DOHH2 (cell line): Measurements from ENCODE around the gene CCDC7.
"Not testable (repeated sequence)": the region's sequence is repeated elsewhere in the genome, so short reads cannot be mapped to it uniquely, and the experiment has no call there.

ENCODE experiments used
- H3F3A ChIP-seq: fragments of 200-600 bp; sonication (generic), shearing (Covaris generic); 2 replicates; pipeline ENCODE4 v1.6.0; 2016; ENCODE audit warnings: antibody characterized with exemption, mild to moderate bottlenecking; ENCODE audit not compliant: control insufficient read depth, insufficient read depth
- H3K27ac ChIP-seq: fragments of 200-600 bp; sonication (generic); 2 replicates; pipeline ENCODE4 v1.5.1; 2014; ENCODE audit warnings: low read depth, mild to moderate bottlenecking, low read length, moderate library complexity
- H3K27me3 ChIP-seq: fragments of 200-600 bp; sonication (generic); 2 replicates; pipeline ENCODE4 v1.6.1; 2014; ENCODE audit warnings: mild to moderate bottlenecking, low read length, mixed read lengths; ENCODE audit not compliant: control insufficient read depth
- H3K36me3 ChIP-seq: fragments of 200-600 bp; sonication (generic); 2 replicates; pipeline ENCODE4 v1.6.1; 2014; ENCODE audit warnings: mild to moderate bottlenecking, low read length, moderate library complexity, mixed read lengths; ENCODE audit not compliant: control insufficient read depth
- H3K4me1 ChIP-seq: fragments of 200-600 bp; sonication (generic); 2 replicates; pipeline ENCODE4 v1.6.1; 2014; ENCODE audit warnings: mild to moderate bottlenecking, low read length, mixed read lengths; ENCODE audit not compliant: control insufficient read depth
- H3K4me2 ChIP-seq: fragments of 200-600 bp; sonication (generic); 2 replicates; pipeline ENCODE4 v1.6.0; 2014; ENCODE audit warnings: mild to moderate bottlenecking, low read length, moderate library complexity
- H3K4me3 ChIP-seq: fragments of 200-600 bp; sonication (generic); 2 replicates; pipeline ENCODE4 v1.5.1; 2014; ENCODE audit warnings: mild to moderate bottlenecking, low read length, mixed read lengths
- H3K79me2 ChIP-seq: fragments of 200-600 bp; sonication (generic); 2 replicates; pipeline ENCODE4 v1.6.1; 2014; ENCODE audit warnings: mild to moderate bottlenecking, low read length, mixed read lengths; ENCODE audit not compliant: control insufficient read depth
- H3K9me2 ChIP-seq: fragments of 200-600 bp; sonication (generic); replicated peaks from 2 replicates; pipeline ENCODE4 v1.6.1; 2014; ENCODE audit warnings: mild to moderate bottlenecking, low read length, mixed read lengths; ENCODE audit not compliant: control insufficient read depth
- H3K9me3 ChIP-seq: fragments of 200-600 bp; sonication (generic); 2 replicates; pipeline ENCODE4 v1.6.1; 2014; ENCODE audit warnings: antibody characterized with exemption, low read length, mixed read lengths; ENCODE audit not compliant: control insufficient read depth, insufficient read depth
- H4K20me1 ChIP-seq: fragments of 200-600 bp; sonication (generic); 2 replicates; pipeline ENCODE4 v1.6.0; 2014; ENCODE audit warnings: low read depth, mild to moderate bottlenecking, antibody characterized with exemption, low read length, moderate library complexity; ENCODE audit not compliant: control insufficient read depth, insufficient read depth
- CTCF ChIP-seq: fragments of 200-600 bp; sonication (generic); IDR thresholded peaks from one replicate; pipeline ENCODE4 v1.5.1; 2014; ENCODE audit warnings: antibody characterized with exemption, mild to moderate bottlenecking, low read depth, low read length; ENCODE audit not compliant: poor library complexity, severe bottlenecking
- EZH2phosphoT487 ChIP-seq: fragments of 200-600 bp; sonication (generic); IDR thresholded peaks from 2 replicates; pipeline ENCODE4 v1.6.1; 2017; ENCODE audit warnings: borderline replicate concordance, mild to moderate bottlenecking, antibody characterized with exemption, low read length, moderate library complexity, mixed read lengths

CCDC7 gene

GRCh38 chr10:32650246-32650655, 204.3 kb downstream of the CCDC7 start:
- Histone ChIP-seq H3K36me3 (no peaks in the 10 kb centered on the region), H3K9me3 (no peaks in the 10 kb centered on the region; the same call in 1 of the 2 replicates)

GRCh38 chr10:32657430-32657829, 211.5 kb downstream of the CCDC7 start:
- H3F3A ChIP-seq, H3K27ac ChIP-seq, H3K4me1 ChIP-seq, H3K9me3 ChIP-seq, H3K79me2 ChIP-seq, H4K20me1 ChIP-seq, H3K27me3 ChIP-seq, H3K9me2 ChIP-seq, H3K36me3 ChIP-seq, H3K4me2 ChIP-seq, H3K4me3 ChIP-seq: not testable (repeated sequence)

More at GRCh38 chr10:32650246-32650655, 204.3 kb downstream of the CCDC7 start:
- Histone ChIP-seq H3K79me2 (no peaks in the 10 kb centered on the region), H3K4me3 (no peak overlapping the region), H3K4me2 (no peak overlapping the region), H4K20me1 (no peaks in the 10 kb centered on the region), H3K27ac (no peak overlapping the region), H3F3A (no peaks in the 10 kb centered on the region), H3K27me3 (no peaks in the 10 kb centered on the region), H3K9me2 (no peaks in the 10 kb centered on the region), H3K4me1 (no peaks in the 10 kb centered on the region)
- TF ChIP-seq CTCF (peak; percentile 54), EZH2phosphoT487 (no peak)

DNA sequence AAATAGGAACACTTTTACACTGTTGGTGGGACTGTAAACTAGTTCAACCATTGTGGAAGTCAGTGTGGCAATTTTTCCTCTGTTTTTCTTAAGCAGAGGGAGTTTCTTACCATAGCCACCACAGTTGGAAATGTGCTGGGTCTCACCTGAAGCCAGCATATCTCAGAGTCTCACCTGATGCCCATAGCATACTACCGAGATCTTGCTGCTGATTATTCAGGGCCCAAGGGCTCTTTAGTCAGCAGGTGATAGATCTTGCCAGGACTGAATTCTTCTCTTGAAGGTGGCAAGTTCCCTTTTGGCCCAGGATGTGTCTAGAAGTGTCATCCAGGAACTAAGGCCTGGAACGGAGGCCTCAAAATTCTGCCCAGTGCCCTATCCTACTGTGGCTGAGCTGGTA, 215.4 kb downstream of the CCDC7 start:
- Histone ChIP-seq H3K9me2 (no peaks in the 10 kb centered on the region), H3K4me2 (no peak overlapping the region), H3K4me1 (no peaks in the 10 kb centered on the region), H3K27ac (no peak overlapping the region), H3K9me3 (peaks cover 4% of the 10 kb centered on the region; the same call in 1 of the 2 replicates), H3F3A (no peaks in the 10 kb centered on the region), H3K79me2 (no peaks in the 10 kb centered on the region), H3K36me3 (no peaks in the 10 kb centered on the region), H4K20me1 (no peaks in the 10 kb centered on the region), H3K27me3 (no peaks in the 10 kb centered on the region), H3K4me3 (no peak overlapping the region)
- no peak for TF ChIP-seq EZH2phosphoT487
- TF ChIP-seq CTCF: no peak

DNA sequence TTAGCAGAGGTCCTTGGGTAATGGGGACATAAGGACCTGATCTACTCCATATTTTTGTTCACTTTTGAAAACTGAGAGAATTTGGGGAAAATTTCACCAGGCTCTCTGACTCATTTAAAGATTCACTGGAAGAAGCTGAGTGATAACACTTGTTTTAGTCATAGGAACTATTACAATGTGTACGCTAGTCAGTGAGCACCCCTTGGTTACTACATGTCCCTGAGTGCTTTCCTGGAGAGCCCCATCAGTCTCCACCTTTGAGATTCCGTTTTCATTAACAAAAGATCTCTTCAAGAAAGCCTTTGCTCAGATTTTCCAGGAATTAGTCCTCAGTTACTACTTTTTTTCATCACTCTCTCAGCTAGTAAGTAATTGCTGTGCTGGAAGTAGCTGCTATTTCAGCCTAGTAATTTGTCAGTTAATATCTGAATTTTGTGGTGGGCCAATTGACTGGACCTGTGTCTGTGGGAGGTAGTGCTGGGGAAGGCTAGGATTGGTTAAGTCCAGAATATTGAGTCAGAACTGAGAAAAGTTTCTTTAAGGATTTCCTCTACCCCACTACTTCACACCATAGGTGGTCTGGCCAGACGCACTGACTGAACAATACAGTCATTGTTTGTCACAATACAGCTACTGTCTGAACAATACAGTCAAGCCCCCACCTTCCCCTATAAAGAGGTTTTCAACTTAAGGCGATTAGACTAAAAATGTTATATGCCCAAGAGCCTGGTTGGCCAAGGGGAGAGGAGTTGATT, 235.0 kb downstream of the CCDC7 start:
- H3K4me2 ChIP-seq: no peak overlapping the region
- H3K4me1 ChIP-seq: no peaks in the 10 kb centered on the region
- H3K9me3 ChIP-seq: no peaks in the 10 kb centered on the region
- H3K27ac ChIP-seq: no peak overlapping the region
- H3K79me2 ChIP-seq: no peaks in the 10 kb centered on the region
- no peak overlapping the region for H3K4me3 ChIP-seq
- H3F3A ChIP-seq: no peaks in the 10 kb centered on the region
- no peaks in the 10 kb centered on the region; the same call in 1 of the 2 replicates for H3K9me2 ChIP-seq
- H4K20me1 ChIP-seq: no peaks in the 10 kb centered on the region
- no peaks in the 10 kb centered on the region for H3K27me3 ChIP-seq
- TF ChIP-seq CTCF (no peak), EZH2phosphoT487 (no peak)
- no peaks in the 10 kb centered on the region for H3K36me3 ChIP-seq
